ENCODE results near the gene ERC1.

GRCh38 chr12:1534748-1535147 lies 543.7 kb downstream of the ERC1 start:
- TF ChIP-seq EZH2 (IDR thresholded peaks at IDR 0.05; ENCODE audit: borderline replicate concordance, insufficient read depth, low read length, poor library complexity, severe bottlenecking) (no peak), RAD21 (conservative IDR thresholded peaks at IDR 0.05) (no peak), CTCF (IDR thresholded peaks at IDR 0.05; ENCODE audit: poor library complexity, severe bottlenecking) (no peak), POLR2AphosphoS5 (IDR thresholded peaks at IDR 0.05) (no peak), EP300 (conservative IDR thresholded peaks at IDR 0.05; ENCODE audit: poor library complexity, severe bottlenecking) (no peak), TAF1 (IDR thresholded peaks at IDR 0.05; ENCODE audit: low read depth) (no peak), SMC3 (conservative IDR thresholded peaks at IDR 0.05; ENCODE audit: poor library complexity) (no peak), MXI1 (conservative IDR thresholded peaks at IDR 0.05; ENCODE audit: poor library complexity, severe bottlenecking) (no peak)
- TF ChIP-seq, protein P1, sequence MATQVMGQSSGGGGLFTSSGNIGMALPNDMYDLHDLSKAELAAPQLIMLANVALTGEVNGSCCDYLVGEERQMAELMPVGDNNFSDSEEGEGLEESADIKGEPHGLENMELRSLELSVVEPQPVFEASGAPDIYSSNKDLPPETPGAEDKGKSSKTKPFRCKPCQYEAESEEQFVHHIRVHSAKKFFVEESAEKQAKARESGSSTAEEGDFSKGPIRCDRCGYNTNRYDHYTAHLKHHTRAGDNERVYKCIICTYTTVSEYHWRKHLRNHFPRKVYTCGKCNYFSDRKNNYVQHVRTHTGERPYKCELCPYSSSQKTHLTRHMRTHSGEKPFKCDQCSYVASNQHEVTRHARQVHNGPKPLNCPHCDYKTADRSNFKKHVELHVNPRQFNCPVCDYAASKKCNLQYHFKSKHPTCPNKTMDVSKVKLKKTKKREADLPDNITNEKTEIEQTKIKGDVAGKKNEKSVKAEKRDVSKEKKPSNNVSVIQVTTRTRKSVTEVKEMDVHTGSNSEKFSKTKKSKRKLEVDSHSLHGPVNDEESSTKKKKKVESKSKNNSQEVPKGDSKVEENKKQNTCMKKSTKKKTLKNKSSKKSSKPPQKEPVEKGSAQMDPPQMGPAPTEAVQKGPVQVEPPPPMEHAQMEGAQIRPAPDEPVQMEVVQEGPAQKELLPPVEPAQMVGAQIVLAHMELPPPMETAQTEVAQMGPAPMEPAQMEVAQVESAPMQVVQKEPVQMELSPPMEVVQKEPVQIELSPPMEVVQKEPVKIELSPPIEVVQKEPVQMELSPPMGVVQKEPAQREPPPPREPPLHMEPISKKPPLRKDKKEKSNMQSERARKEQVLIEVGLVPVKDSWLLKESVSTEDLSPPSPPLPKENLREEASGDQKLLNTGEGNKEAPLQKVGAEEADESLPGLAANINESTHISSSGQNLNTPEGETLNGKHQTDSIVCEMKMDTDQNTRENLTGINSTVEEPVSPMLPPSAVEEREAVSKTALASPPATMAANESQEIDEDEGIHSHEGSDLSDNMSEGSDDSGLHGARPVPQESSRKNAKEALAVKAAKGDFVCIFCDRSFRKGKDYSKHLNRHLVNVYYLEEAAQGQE (IDR thresholded peaks at IDR 0.05; ENCODE audit: borderline replicate concordance) = no peak

Data from neural cell (in vitro differentiated cells).